Endothelial cell (in vitro differentiated cells): Measurements from ENCODE around the gene PODNL1. TPM values are rescaled to one million over a fixed set of nuclear protein-coding genes. Genes with fewer than 3 reads are reported as not detected.

Experiments
- DNase-seq: peaks from one replicate; pipeline ENCODE4 v3.0.0; 2021; ENCODE audit warnings: low spot score
- H3K27ac Mint-ChIP-seq: one replicate; pipeline ENCODE4 v1.8.0; 2021; ENCODE audit warnings: mixed read lengths, inconsistent platforms; ENCODE audit not compliant: unreplicated experiment
- H3K27me3 Mint-ChIP-seq: one replicate; pipeline ENCODE4 v1.8.0; 2021; ENCODE audit warnings: mild to moderate bottlenecking, moderate library complexity, mixed read lengths, inconsistent platforms; ENCODE audit not compliant: unreplicated experiment
- H3K36me3 Mint-ChIP-seq: one replicate; pipeline ENCODE4 v1.8.0; 2021; ENCODE audit warnings: mild to moderate bottlenecking, low read depth, mixed read lengths, inconsistent platforms; ENCODE audit not compliant: unreplicated experiment
- H3K4me1 Mint-ChIP-seq: one replicate; pipeline ENCODE4 v1.8.0; 2021; ENCODE audit warnings: mild to moderate bottlenecking, mixed read lengths, inconsistent platforms; ENCODE audit not compliant: unreplicated experiment
- H3K4me3 Mint-ChIP-seq: one replicate; pipeline ENCODE4 v1.8.0; 2021; ENCODE audit warnings: mild to moderate bottlenecking, mixed read lengths, inconsistent platforms; ENCODE audit not compliant: unreplicated experiment
- H3K9me3 Mint-ChIP-seq: one replicate; pipeline ENCODE4 v1.8.0; 2021; ENCODE audit warnings: mixed read lengths, inconsistent platforms; ENCODE audit not compliant: unreplicated experiment
- total RNA-seq: library from RNA; stranded (reverse); fragmentation: NEBNext Ultra II Directional; extraction: Animal tissue kit (Norgen Biotek cat#: 25700); gene quantifications from one replicate; pipeline ENCODE4 v1.2.1, GENCODE V29; 2021; ENCODE audit not compliant: unreplicated experiment
- TF ChIP-seq, protein P1 (sequence below): fragments of 200-600 bp; sonication (generic); IDR thresholded peaks from one replicate; pipeline ENCODE4 v1.5.0; 2021; ENCODE audit warnings: antibody characterized with exemption; ENCODE audit not compliant: unreplicated experiment

Gene PODNL1
- total RNA-seq, 1 donor from 2014 or later: not detected

DNA sequence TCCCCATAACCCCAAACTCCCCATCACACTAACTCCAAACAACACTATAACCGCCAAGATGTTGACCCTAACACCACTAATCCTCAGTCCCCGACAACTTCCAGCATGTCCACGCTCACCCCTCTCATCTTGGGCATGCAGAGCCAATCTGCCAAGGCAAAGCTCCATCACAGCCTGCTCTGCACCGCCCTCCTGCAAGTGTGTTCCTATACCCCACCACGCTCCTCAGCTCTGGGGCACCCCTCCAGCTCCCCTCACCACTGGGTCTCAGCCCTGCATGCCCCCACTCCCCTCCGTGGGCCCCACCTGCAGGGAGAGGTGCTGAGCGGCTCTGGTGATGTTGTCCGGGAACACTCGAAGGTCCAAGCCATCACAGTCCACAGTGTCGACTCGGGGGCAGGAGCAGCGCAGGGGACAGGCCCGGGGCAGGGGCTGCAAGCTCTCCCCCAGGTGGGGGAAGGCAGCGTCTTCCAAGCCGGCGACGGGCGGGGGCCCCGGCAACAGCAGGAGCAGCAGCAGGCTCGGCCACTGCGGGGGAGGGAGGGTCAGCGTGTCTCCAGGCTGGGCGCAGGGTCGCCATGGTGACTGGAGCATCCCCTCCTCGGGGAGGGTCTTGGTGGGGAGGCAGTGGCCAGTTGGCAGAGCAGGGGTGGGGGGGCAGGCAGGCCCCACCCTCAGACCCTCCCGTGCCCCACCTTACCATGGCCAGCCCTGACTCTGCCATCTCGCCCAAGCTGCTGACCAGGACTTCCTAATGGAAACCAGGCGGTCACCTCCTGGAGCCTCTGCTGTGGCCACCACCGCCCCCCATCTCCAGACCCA, 527 bp downstream of the PODNL1 start:
- DNase-seq: no peak
- Mint-ChIP-seq H3K4me3 (no peak overlapping the region), H3K36me3 (no peaks in the 10 kb centered on the region), H3K4me1 (no peaks in the 10 kb centered on the region), H3K27ac (no peak overlapping the region), H3K9me3 (no peaks in the 10 kb centered on the region), H3K27me3 (peaks cover 13% of the 10 kb centered on the region)
- TF ChIP-seq, protein P1, sequence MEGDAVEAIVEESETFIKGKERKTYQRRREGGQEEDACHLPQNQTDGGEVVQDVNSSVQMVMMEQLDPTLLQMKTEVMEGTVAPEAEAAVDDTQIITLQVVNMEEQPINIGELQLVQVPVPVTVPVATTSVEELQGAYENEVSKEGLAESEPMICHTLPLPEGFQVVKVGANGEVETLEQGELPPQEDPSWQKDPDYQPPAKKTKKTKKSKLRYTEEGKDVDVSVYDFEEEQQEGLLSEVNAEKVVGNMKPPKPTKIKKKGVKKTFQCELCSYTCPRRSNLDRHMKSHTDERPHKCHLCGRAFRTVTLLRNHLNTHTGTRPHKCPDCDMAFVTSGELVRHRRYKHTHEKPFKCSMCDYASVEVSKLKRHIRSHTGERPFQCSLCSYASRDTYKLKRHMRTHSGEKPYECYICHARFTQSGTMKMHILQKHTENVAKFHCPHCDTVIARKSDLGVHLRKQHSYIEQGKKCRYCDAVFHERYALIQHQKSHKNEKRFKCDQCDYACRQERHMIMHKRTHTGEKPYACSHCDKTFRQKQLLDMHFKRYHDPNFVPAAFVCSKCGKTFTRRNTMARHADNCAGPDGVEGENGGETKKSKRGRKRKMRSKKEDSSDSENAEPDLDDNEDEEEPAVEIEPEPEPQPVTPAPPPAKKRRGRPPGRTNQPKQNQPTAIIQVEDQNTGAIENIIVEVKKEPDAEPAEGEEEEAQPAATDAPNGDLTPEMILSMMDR: no peak

DNA sequence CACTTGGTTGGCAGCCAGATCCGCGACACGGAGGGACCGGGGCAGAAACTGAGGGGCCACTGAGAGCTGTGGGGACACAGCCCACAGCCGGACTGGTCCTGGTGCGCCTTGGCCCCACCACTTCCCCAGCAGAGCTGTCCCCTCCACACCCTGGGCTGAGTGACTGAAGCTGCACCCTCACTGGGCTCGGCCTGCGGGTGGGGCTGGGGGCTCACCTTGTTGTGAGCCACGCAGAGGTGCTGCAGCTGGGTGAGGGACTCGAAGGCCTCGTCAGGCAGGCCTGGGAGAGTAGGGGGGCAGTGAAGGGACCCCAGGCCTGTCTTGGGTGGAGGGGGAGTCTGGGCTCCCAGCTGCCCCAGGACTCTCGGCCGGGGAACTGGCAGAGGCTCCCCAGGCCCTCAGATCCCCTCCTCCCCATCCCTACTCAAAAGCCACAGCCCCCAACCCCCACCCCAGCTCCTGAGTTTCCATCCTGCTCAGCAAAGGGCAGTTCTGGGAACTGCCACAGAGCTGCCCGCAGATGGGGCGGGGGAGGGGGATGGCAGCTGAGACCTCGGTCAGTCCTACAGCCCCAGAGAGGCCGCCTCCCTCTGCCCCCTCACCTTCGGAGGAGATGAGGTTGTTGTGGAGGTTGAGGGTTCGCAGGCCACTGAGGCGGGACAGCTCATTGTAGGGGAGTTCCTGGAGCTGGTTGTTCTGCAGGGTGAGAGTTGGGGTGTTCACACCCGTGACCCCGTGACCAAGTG, 2.3 kb downstream of the PODNL1 start:
- Mint-ChIP-seq H3K27ac (no peak overlapping the region), H3K27me3 (peaks cover 12% of the 10 kb centered on the region), H3K9me3 (no peaks in the 10 kb centered on the region), H3K4me1 (no peaks in the 10 kb centered on the region), H3K4me3 (no peak overlapping the region), H3K36me3 (no peaks in the 10 kb centered on the region)
- no peak for DNase-seq
- TF ChIP-seq, protein P1: no peak

DNA sequence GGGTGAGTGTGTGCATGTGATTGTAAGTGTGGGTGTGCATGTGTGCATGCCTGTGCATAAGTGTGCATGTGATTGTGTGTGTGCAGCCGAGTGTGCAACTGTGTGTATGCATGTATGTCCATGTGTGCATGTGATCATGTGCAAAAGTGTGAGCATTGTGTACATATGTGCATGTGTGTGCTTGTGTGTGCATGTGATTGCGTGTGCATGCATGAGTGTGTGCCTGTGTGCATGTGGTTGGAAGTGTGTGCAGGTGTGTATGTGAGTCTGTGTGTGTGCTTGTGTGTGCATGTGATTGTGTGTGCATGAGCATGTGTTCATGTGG, 3.5 kb downstream of the PODNL1 start:
- no peaks in the 10 kb centered on the region for H3K9me3 Mint-ChIP-seq
- no peak overlapping the region for H3K27ac Mint-ChIP-seq
- DNase-seq: no peak
- no peaks in the 10 kb centered on the region for H3K4me1 Mint-ChIP-seq
- no peaks in the 10 kb centered on the region for H3K36me3 Mint-ChIP-seq
- no peak overlapping the region for H3K4me3 Mint-ChIP-seq
- peaks cover 12% of the 10 kb centered on the region for H3K27me3 Mint-ChIP-seq
- TF ChIP-seq, protein P1: no peak

DNA sequence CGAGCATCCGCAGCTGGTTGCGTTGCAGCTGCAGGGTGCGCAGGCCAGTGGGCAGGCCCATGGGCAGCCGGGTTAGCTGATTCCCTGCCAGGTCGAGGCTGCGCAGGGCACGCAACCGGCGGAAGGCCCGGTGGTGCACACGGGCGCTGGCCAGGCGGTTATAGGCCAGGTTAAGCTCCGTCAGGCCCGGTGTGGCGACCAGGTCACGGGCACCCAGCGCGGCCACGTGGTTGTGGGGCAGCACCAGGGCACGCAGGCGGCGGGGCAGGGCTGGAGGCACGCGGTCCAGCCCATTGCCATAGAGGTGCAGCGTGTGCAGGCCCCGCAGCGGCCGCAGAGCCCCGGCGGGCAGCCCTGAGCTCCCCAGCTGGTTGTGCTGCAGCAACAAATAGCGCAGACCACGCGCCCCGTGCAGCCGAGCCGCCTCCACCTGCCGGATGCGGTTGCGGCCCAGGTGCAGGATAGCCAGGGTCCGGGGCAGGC, 5.3 kb downstream of the PODNL1 start:
- H3K4me1 Mint-ChIP-seq: no peaks in the 10 kb centered on the region
- peaks cover 3% of the 10 kb centered on the region for H3K36me3 Mint-ChIP-seq
- no peak overlapping the region for H3K27ac Mint-ChIP-seq
- DNase-seq: no peak
- peaks cover 12% of the 10 kb centered on the region for H3K27me3 Mint-ChIP-seq
- TF ChIP-seq, protein P1: no peak
- H3K4me3 Mint-ChIP-seq: no peak overlapping the region
- H3K9me3 Mint-ChIP-seq: no peaks in the 10 kb centered on the region
